Ovary (tissue), 3 donors: ENCODE measurements around the gene GPR180.

Experiments used
- EP300 ChIP-seq: sonication (generic); formaldehyde crosslinking; IDR thresholded peaks from one replicate; pipeline ENCODE4 v1.6.1; 2017; ENCODE audit warnings: antibody characterized with exemption
- POLR2A ChIP-seq: fragments of 450-650 bp; IDR thresholded peaks from one replicate; pipeline ENCODE4 v1.6.1; 2017; ENCODE audit warnings: antibody characterized with exemption, mild to moderate bottlenecking, moderate library complexity
- TF ChIP-seq, protein P1 (sequence below), 3 donors: fragments of 450-650 bp in 2 of 3; fragments of 200-600 bp in 1 of 3; IDR thresholded peaks; one replicate each; pipeline versions ENCODE4 v1.5.1 to v1.8.0; 2016 to 2022; ENCODE audit warnings: antibody characterized with exemption in 3 of 3, mild to moderate bottlenecking in 1 of 3
- donor health status: DM: no; HTN: no; CAD: no.

DNA sequence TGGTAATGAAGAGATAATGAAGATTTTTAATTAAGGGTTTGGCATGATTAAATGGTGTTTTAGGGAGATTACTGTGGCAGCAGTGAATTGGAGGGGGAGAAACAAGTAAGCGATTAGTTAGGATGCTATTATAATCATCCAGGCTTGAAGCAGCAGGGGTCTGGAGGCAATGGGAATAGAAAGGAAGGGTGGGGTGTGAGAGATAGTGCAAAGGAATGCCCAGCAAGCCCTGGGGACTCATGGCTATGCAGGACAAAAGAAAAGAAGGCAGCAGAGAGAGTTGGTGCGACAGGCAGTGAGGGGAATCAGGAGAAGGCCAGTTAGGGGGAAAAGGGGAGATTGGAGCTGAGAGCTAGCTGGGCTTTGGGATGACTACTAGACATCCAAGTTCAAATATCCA lies 76.1 kb downstream of the GPR180 start:
- TF ChIP-seq, protein P1, sequence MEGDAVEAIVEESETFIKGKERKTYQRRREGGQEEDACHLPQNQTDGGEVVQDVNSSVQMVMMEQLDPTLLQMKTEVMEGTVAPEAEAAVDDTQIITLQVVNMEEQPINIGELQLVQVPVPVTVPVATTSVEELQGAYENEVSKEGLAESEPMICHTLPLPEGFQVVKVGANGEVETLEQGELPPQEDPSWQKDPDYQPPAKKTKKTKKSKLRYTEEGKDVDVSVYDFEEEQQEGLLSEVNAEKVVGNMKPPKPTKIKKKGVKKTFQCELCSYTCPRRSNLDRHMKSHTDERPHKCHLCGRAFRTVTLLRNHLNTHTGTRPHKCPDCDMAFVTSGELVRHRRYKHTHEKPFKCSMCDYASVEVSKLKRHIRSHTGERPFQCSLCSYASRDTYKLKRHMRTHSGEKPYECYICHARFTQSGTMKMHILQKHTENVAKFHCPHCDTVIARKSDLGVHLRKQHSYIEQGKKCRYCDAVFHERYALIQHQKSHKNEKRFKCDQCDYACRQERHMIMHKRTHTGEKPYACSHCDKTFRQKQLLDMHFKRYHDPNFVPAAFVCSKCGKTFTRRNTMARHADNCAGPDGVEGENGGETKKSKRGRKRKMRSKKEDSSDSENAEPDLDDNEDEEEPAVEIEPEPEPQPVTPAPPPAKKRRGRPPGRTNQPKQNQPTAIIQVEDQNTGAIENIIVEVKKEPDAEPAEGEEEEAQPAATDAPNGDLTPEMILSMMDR (IDR thresholded peaks at IDR 0.05): no peak
- TF ChIP-seq POLR2A (no peak), EP300 (no peak)
